Kidney tubule cell (primary cell): ENCODE measurements around the gene WFDC13.
"Not testable (repeated sequence)": the region's sequence is repeated elsewhere in the genome, so short reads cannot be mapped to it uniquely, and the experiment has no call there.

Source experiments
- DNase-seq: peaks from one replicate; pipeline ENCODE4 v3.0.0-alpha.2; 2018; ENCODE audit warnings: low spot score

WFDC13 gene, protein sequence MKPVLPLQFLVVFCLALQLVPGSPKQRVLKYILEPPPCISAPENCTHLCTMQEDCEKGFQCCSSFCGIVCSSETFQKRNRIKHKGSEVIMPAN

DNA sequence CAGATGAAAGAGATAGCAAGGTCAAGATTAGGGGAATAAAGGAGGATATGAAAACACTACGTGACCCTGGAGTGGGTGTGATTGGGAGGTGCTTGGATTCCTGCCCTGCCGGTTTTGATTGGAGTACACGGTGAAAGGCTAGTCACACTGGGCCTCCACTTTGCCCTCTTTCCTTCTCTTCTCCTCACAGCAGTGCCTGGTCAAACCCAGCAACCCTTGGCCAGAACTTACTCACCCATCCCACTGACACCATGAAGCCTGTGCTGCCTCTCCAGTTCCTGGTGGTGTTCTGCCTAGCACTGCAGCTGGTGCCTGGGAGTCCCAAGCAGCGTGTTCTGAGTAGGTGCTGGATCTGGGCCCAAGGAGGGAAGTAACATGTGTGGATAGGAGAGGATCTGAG lies at the start of gene WFDC13:
TSS of gene WFDC13 (plus strand) at position 166 of the 400 bp plus-strand sequence. CDS start at position 252, 86 bp downstream.
- no peak for DNase-seq

GRCh38 chr20:45657038-45657437 lies 44.8 kb upstream of the WFDC13 start:
- DNase-seq: not testable (repeated sequence)

- DNase-seq: no peak
These were observed 31.7 kb upstream of the WFDC13 start, which contains the start of gene WFDC11 for GRCh38 chr20:45670139-45670538. Gene WFDC11 (minus strand): TSS chr20:45670239. CDS start chr20:45650600, 19,639 bp downstream.

GRCh38 chr20:45672765-45673164 lies 29.1 kb upstream of the WFDC13 start:
- DNase-seq: no peak

- DNase-seq: no peak
These were observed 22.2 kb upstream of the WFDC13 start for GRCh38 chr20:45679650-45680049.

- peak; percentile 29 for DNase-seq
These were observed 15.9 kb upstream of the WFDC13 start for GRCh38 chr20:45685896-45686295.

- DNase-seq: not testable (repeated sequence)
These were observed 8.5 kb upstream of the WFDC13 start for GRCh38 chr20:45693346-45693745.

DNA sequence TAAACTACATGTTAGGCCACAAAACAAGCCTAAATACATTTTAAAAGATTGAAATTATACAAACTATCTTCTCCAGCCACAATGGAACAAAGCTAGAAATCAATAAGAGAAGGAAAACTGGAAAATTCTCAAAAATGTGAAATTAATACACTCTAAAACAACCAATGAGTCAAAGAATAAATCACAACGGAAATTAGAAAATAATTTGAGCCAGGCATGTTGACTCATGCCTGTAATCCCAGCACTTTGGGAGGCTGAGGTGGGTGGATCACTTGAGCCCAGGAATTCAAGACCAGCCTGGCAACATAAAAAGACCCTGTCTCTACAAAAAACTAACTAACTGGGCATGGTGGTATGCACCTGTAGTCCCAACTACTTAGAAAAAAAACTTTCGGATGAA lies 6.3 kb upstream of the WFDC13 start:
- no peak for DNase-seq

- DNase-seq: no peak
These were observed 734 bp upstream of the WFDC13 start for GRCh38 chr20:45701104-45701503.

- no peak for DNase-seq
These were observed 3.3 kb downstream of the WFDC13 start, which contains the start of gene WFDC10B for GRCh38 chr20:45704969-45705637. Gene WFDC10B (minus strand): TSS chr20:45705019. CDS start chr20:45685992, 19,027 bp downstream.

- DNase-seq: not testable (repeated sequence)
These were observed 14.4 kb downstream of the WFDC13 start for GRCh38 chr20:45716141-45716688.

DNA sequence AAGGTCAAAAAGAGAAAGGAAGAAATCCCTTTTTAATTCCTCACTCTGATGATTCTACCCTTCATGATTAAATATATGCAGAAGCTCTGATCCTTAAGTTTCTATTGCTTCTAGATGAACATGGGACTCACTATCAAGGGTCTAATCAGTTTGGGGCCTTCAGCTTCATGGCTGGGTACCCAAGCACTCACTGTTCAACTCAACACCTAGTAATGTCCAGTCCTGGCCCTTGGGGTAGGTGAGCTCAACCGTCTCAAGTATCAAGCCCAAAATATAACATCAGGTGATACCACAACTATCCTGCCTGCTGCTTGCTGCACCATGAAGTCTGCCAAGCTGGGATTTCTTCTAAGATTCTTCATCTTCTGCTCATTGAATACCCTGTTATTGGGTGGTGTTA lies 20.2 kb downstream of the WFDC13 start, which contains the start of gene SPINT4:
TSS of gene SPINT4 (plus strand) at position 301 of the 400 bp plus-strand sequence. CDS start at position 322, 21 bp downstream.
- no peak for DNase-seq

DNA sequence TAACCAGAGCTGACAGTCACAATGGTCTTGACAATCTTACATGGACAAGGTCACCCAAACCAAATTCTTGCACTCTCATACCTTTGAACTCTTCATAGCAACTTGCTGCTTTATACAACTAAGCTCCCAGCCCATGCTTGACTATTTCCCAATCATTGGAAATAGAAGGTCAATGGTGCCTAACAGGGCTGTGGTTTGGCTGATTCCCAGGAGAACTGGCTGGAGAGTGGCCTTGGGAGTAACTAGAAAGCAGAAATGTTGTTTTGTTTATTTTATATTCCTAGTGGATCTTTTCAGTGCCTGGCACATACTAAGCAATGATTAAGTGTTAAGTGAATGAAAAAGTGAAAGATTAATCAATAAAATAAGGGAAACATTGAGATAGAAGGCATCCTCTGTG lies 23.3 kb downstream of the WFDC13 start:
- peak; percentile 9 for DNase-seq

GRCh38 chr20:45727044-45727443 lies 25.2 kb downstream of the WFDC13 start:
- DNase-seq: no peak

DNA sequence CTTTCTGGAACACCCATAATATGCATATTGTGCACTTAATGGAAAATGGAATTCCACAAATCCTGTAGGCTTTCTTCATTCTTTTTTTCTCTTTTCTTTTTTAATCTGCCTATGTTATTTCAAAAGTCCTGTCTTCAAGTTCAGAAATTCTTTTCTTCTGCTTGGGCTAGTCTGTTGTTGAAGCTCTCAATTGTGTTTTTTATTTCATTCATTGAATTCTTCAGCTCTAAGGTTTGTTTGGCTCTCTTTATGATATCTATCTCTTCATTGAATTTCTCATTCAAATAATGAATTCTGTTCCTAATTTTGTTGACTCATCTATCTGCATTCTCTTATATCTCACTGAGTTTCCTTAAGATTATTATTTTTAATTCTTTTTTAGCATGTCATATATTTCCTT lies 30.4 kb downstream of the WFDC13 start:
- no peak for DNase-seq

GRCh38 chr20:45735552-45735951 lies 33.7 kb downstream of the WFDC13 start:
- no peak for DNase-seq

DNA sequence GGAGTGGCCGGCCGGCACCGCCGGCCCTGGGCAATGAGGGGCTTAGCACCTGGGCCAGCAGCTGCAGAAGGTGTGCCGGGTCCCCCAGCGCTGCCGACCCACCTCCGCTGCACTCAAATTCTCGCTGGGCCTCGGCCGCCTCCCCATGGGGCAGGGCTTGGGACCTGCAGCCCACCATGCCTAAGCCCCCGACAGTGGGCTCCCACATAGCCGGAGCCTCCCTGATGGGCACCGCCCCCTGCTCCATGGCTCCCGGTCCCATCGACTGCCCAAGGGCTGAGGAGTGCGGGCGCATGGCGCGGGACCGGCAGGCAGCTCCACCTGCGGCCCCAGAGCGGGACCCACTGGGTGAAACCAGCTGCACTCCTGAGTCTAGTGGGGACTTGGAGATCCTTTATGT lies 34.1 kb downstream of the WFDC13 start:
- no peak for DNase-seq

- no peak for DNase-seq
These were observed 40.8 kb downstream of the WFDC13 start for GRCh38 chr20:45742596-45742995.

DNA sequence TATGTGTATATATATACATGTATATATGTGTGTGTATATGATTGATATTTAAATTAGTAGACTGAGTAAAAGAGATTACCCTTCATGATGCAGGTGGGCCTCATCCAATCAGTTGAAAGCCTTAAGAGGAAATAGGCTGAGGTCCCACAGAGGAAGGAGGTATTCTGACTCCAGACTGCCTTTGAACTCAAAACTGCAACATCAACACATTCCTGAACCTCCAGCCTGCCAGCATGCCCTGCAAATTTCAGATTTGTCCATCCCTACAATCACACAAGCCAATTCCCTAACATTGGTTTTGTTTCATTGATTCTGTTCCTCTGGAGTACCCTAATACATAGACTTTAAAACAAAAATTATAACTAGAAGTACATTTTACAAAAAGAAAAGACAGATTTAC lies 43.2 kb downstream of the WFDC13 start:
- DNase-seq: no peak

- no peak for DNase-seq
These were observed 49.9 kb downstream of the WFDC13 start for GRCh38 chr20:45751721-45752120.

DNA sequence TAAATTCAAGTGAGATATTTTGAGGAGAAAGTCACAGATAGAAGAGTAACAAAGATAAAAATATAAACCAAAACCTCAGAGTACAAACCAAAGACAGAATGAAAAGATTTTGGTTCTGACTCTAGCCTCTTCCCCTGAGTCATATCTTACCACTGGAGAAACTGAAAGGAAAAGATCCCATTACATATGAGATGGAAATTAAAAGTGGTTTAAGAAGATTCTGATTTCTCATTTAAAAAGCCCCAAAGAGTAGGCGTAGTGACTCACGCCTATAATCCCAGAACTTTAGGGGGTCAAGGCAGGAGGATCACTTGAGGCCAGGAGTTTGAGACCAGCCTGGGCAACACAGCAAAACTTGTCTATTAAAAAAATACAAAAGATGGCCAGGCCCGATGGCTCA lies 50.9 kb downstream of the WFDC13 start:
- DNase-seq: no peak

DNA sequence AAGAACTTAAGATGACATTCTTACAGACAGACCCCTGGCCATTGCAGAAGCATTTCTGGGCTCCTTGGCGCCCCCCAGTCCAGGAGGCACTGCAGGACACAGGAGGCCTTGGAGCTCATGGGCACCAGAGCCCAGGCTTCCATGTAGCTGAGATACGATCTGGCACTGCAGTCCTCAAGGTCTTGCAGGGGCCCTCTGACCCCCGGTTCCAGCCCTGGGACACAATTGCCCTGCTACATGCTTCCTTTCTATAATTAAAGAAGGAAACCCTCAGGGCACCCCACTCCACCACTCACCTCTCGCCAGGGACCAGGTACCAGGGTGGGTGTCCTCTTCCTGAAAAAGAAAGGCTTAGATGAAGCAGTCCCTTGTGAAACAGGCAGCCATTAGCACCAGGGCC lies 56.3 kb downstream of the WFDC13 start:
- DNase-seq: no peak
